Mucosa of descending colon (tissue), 3 donors: ENCODE results near the gene E4F1. TPM values are rescaled to one million over a fixed set of nuclear protein-coding genes. Genes with fewer than 3 reads are reported as not detected.

ENCODE experiments used
- ATAC-seq: fragments of 200-7000 bp; cut with Tn5 transposase; one replicate; pipeline ENCODE4 v1.9.1; 2020; ENCODE audit warnings: mild to moderate bottlenecking, moderate library complexity
- DNase-seq, 3 donors: peaks; one replicate each; pipeline ENCODE4 v3.0.0-alpha.2; 2020
- H3K36me3 ChIP-seq: fragments of 200-600 bp; one replicate; pipeline ENCODE4 v1.8.0; 2021; ENCODE audit warnings: low read depth, mild to moderate bottlenecking
- H3K4me1 ChIP-seq: fragments of 200-600 bp; one replicate; pipeline ENCODE4 v1.8.0; 2021; ENCODE audit warnings: low read depth, mild to moderate bottlenecking
- H3K4me3 ChIP-seq: fragments of 200-600 bp; one replicate; pipeline ENCODE4 v1.8.0; 2021; ENCODE audit warnings: mild to moderate bottlenecking
- H3K9me3 ChIP-seq: fragments of 200-600 bp; one replicate; pipeline ENCODE4 v1.8.0; 2021; ENCODE audit warnings: mild to moderate bottlenecking
- CTCF ChIP-seq: fragments of 200-600 bp; IDR thresholded peaks from one replicate; pipeline ENCODE4 v1.8.0; 2022; ENCODE audit warnings: antibody characterized with exemption, mild to moderate bottlenecking
- intact Hi-C, 2 donors: fragments of 100-400 bp; cut with DNase I in 1 of 2; cut with micrococcal nuclease in 1 of 2; formaldehyde crosslinking; loops; one replicate each; pipeline versions ENCODE4 v1.11.0 to v1.11.1; 2022; cut with DNase I, micrococcal nuclease
- total RNA-seq, 3 donors: library from RNA; stranded (reverse); fragmentation: NEBNext Ultra II Directional in 2 of 3; extraction: Animal tissue kit (Norgen Biotek cat#: 25700) in 2 of 3; gene quantifications; one replicate each; pipeline versions ENCODE4 v1.2.1 to v1.2.4, GENCODE V29; 2021 to 2023
- donor health status: DM: no; HTN: no; CAD: no; lungs with moderate emphysema.
- donor health status: DM: no; HTN: no; CAD: no.
- donor health status: DM: no; HTN: yes; CAD: no.

Gene E4F1
- total RNA-seq, 3 donors from 2014 or later, result 23.5 to 28.3 (median 24.2) TPM

GRCh38 chr16:2184962-2185361 lies 38.4 kb upstream of the E4F1 start:
- DNase-seq (no peak), ATAC-seq (peak; percentile 6)
- no peaks in the 10 kb centered on the region for H3K4me1 ChIP-seq
- no peaks in the 10 kb centered on the region for H3K36me3 ChIP-seq
- H3K4me3 ChIP-seq, result no peak overlapping the region
- intact Hi-C loops, result no loop called here
- no peak for TF ChIP-seq CTCF
- no peaks in the 10 kb centered on the region for H3K9me3 ChIP-seq

GRCh38 chr16:2186064-2186463 lies 37.3 kb upstream of the E4F1 start:
- no peak for TF ChIP-seq CTCF
- H3K4me3 ChIP-seq, result no peak overlapping the region
- ATAC-seq, result no peak
- H3K9me3 ChIP-seq, result no peaks in the 10 kb centered on the region
- intact Hi-C loops, result no loop called here
- no peaks in the 10 kb centered on the region for H3K4me1 ChIP-seq
- no peak for DNase-seq
- no peaks in the 10 kb centered on the region for H3K36me3 ChIP-seq

- intact Hi-C loops, result no loop called here
- Histone ChIP-seq H3K36me3 (no peaks in the 10 kb centered on the region), H3K9me3 (no peaks in the 10 kb centered on the region), H3K4me1 (no peaks in the 10 kb centered on the region), H3K4me3 (no peak overlapping the region)
- no peak for TF ChIP-seq CTCF
- ATAC-seq (no peak), DNase-seq (no peak)
Observed at GRCh38 chr16:2186505-2186904, 36.9 kb upstream of the E4F1 start.

GRCh38 chr16:2187212-2187611 lies 36.2 kb upstream of the E4F1 start:
- Histone ChIP-seq H3K9me3 (no peaks in the 10 kb centered on the region), H3K4me3 (no peak overlapping the region), H3K36me3 (no peaks in the 10 kb centered on the region), H3K4me1 (no peaks in the 10 kb centered on the region)
- TF ChIP-seq CTCF, result no peak
- intact Hi-C loops, result no loop called here
- peak; percentile 32 for ATAC-seq
- DNase-seq, result no peak

- TF ChIP-seq CTCF, result no peak
- intact Hi-C loops, result no loop called here
- Histone ChIP-seq H3K4me3 (no peak overlapping the region), H3K4me1 (no peaks in the 10 kb centered on the region), H3K36me3 (no peaks in the 10 kb centered on the region), H3K9me3 (no peaks in the 10 kb centered on the region)
- DNase-seq (no peak), ATAC-seq (no peak)
Observed at GRCh38 chr16:2188395-2188794, 35.0 kb upstream of the E4F1 start.

- no peaks in the 10 kb centered on the region for H3K9me3 ChIP-seq
- no peak overlapping the region for H3K4me3 ChIP-seq
- intact Hi-C loops, result no loop called here
- no peaks in the 10 kb centered on the region for H3K36me3 ChIP-seq
- ATAC-seq (no peak), DNase-seq (no peak)
- no peaks in the 10 kb centered on the region for H3K4me1 ChIP-seq
- no peak for TF ChIP-seq CTCF
Observed at GRCh38 chr16:2189252-2189893, 34.0 kb upstream of the E4F1 start.
